GM12878 (cell line): Measurements from ENCODE around the gene CHRM5. TPM values are rescaled to one million over a fixed set of nuclear protein-coding genes. Genes with fewer than 3 reads are reported as not detected.

Experiments used
- ATAC-seq: fragments of 200-7000 bp; cut with Tn5 transposase; 3 replicates; pipeline ENCODE4 v1.9.1; 2020; ENCODE audit warnings: mild to moderate bottlenecking, moderate library complexity
- BruUV-seq: library from RNA; stranded (reverse); fragments of 400-500 nt; replicated peaks from 2 replicates; lab custom pipeline; 2021; lab: Mats Ljungman, UMichigan
- CTCF ChIA-PET: fragments of 300-600 bp; sonication (Branson Sonifier 250); formaldehyde crosslinking; extraction: SDS; loops from one replicate; lab custom pipeline; 2021; ENCODE audit warnings: inconsistent platforms; lab: Yijun Ruan, JAX
- POLR2A ChIA-PET: fragments of 350-600 bp; formaldehyde crosslinking; extraction: SDS; loops from one replicate; lab custom pipeline; 2021; ENCODE audit warnings: inconsistent platforms; lab: Charles Lee
- RAD21 ChIA-PET: fragments of 300-600 bp; sonication (Branson Sonifier 250); formaldehyde crosslinking; loops from one replicate; lab custom pipeline; 2023; ENCODE audit warnings: antibody characterized with exemption; ENCODE audit not compliant: unreplicated experiment; lab: Charles Lee
- SMC1A ChIA-PET: fragments of 300-600 bp; sonication (Branson Sonifier 250); formaldehyde crosslinking; loops from one replicate; lab custom pipeline; 2023; ENCODE audit not compliant: unreplicated experiment, uncharacterized antibody; lab: Charles Lee
- DNase-seq: peaks from one replicate; pipeline ENCODE4 v3.0.0-alpha.2; 2011; ENCODE audit warnings: low read depth, low spot score
- FAIRE-seq: peaks from 3 replicates; lab custom pipeline; 2011; peaks lifted over from hg19 to GRCh38; lab: Jason Lieb, UNC
- H2AFZ ChIP-seq: 2 replicates; pipeline ENCODE4 v1.6.0; 2011; ENCODE audit warnings: low read depth, low read length, control low read depth; ENCODE audit not compliant: control insufficient read depth
- H3K27ac ChIP-seq: 2 replicates; pipeline ENCODE4 v1.5.1; 2011; ENCODE audit warnings: control low read depth; ENCODE audit not compliant: control insufficient read depth, insufficient read depth
- H3K27me3 ChIP-seq, 2 experiments: replicated peaks in 1 of 2; 2 replicates each; pipeline versions ENCODE4 v1.6.0 to v1.6.1; 2011; ENCODE audit warnings: low read length in 1 of 2; ENCODE audit not compliant: control insufficient read depth in 2 of 2, insufficient read depth in 2 of 2
- H3K36me3 ChIP-seq, 2 experiments: 2 replicates each; pipeline ENCODE4 v1.5.1; 2011; ENCODE audit warnings: low read length in 1 of 2; ENCODE audit not compliant: control insufficient read depth in 2 of 2, insufficient read depth in 2 of 2
- H3K4me1 ChIP-seq: 2 replicates; pipeline ENCODE4 v1.6.1; 2011; ENCODE audit warnings: mild to moderate bottlenecking, low read length, moderate library complexity, mixed read lengths; ENCODE audit not compliant: control insufficient read depth, insufficient read depth
- H3K4me2 ChIP-seq: 2 replicates; pipeline ENCODE4 v1.6.0; 2011; ENCODE audit warnings: control low read depth; ENCODE audit not compliant: control insufficient read depth, insufficient read depth
- H3K4me3 ChIP-seq: fragments of 200-600 bp; sonication (generic); 2 replicates; pipeline ENCODE4 v1.5.1; 2016
- H3K79me2 ChIP-seq: 2 replicates; pipeline ENCODE4 v1.6.0; 2011; ENCODE audit warnings: low read length; ENCODE audit not compliant: control insufficient read depth, insufficient read depth
- H3K9ac ChIP-seq: 2 replicates; pipeline ENCODE4 v1.8.0; 2011; ENCODE audit warnings: low read length, control low read depth, mixed read lengths; ENCODE audit not compliant: control insufficient read depth, insufficient read depth
- H3K9me3 ChIP-seq: replicated peaks from 3 replicates; pipeline ENCODE4 v1.5.1; 2011; ENCODE audit warnings: mild to moderate bottlenecking, low read length; ENCODE audit not compliant: control insufficient read depth, insufficient read depth
- H4K20me1 ChIP-seq: 2 replicates; pipeline ENCODE4 v1.6.0; 2011; ENCODE audit not compliant: control insufficient read depth, insufficient read depth
- IKZF1 ChIP-seq: fragments of 450-650 bp; conservative IDR thresholded peaks from 2 replicates; pipeline ENCODE4 v1.6.1; 2017; ENCODE audit warnings: antibody characterized with exemption, mild to moderate bottlenecking
- IRF3 ChIP-seq: fragments of 450-650 bp; IDR thresholded peaks from 2 replicates; pipeline ENCODE4 v1.6.1; 2014; ENCODE audit warnings: mild to moderate bottlenecking
- MTA3 ChIP-seq: IDR thresholded peaks from 2 replicates; pipeline ENCODE4 v1.6.1; 2012; ENCODE audit warnings: low read length, inconsistent platforms, borderline replicate concordance
- NFIC ChIP-seq: IDR thresholded peaks from 2 replicates; pipeline ENCODE4 v1.6.1; 2012; ENCODE audit warnings: low read depth, mild to moderate bottlenecking, inconsistent platforms, low read length, moderate library complexity
- PAX5 ChIP-seq: IDR thresholded peaks from 2 replicates; pipeline ENCODE4 v1.6.1; 2011; ENCODE audit warnings: low read depth, low read length, borderline replicate concordance
- PBX3 ChIP-seq: IDR thresholded peaks from 2 replicates; pipeline ENCODE4 v1.6.1; 2011; ENCODE audit warnings: mild to moderate bottlenecking, low read depth, low read length, moderate library complexity; ENCODE audit not compliant: insufficient replicate concordance
- PML ChIP-seq: IDR thresholded peaks from 2 replicates; pipeline ENCODE4 v1.6.1; 2012; ENCODE audit warnings: low read length, inconsistent platforms
- POU2F2 ChIP-seq: IDR thresholded peaks from 3 replicates; pipeline ENCODE4 v1.6.1; 2011; ENCODE audit warnings: low read depth, mild to moderate bottlenecking, low read length, borderline replicate concordance
- SMAD1 ChIP-seq: fragments of 450-650 bp; IDR thresholded peaks from 2 replicates; pipeline ENCODE4 v1.6.1; 2018; ENCODE audit warnings: mild to moderate bottlenecking, low read depth; ENCODE audit not compliant: partially characterized antibody
- SPI1 ChIP-seq: IDR thresholded peaks from 2 replicates; pipeline ENCODE4 v1.6.1; 2011; ENCODE audit warnings: low read depth, mild to moderate bottlenecking, low read length, moderate library complexity, borderline replicate concordance; ENCODE audit not compliant: insufficient read depth
- SUZ12 ChIP-seq: fragments of 200-600 bp; sonication (generic); IDR thresholded peaks from one replicate; pipeline ENCODE4 v1.6.1; 2018; ENCODE audit warnings: antibody characterized with exemption, mild to moderate bottlenecking; ENCODE audit not compliant: unreplicated experiment
- WGBS: methylation state at CpG from one replicate; pipeline ENCODE4 v1.1.6; 2016; ENCODE audit warnings: low lambda C conversion rate; ENCODE audit not compliant: insufficient replicate concordance, insufficient coverage; ENCODE audit errors: missing lambda C conversion rate; 5-methylcytosine and 5-hydroxymethylcytosine counted together
- in situ Hi-C: fragments of 300-500 bp; cut with MboI; formaldehyde crosslinking; loops from 9 replicates; pipeline ENCODE4 v1.14.3; 2018; ENCODE audit warnings: mixed read lengths
- intact Hi-C: fragments of 100-400 bp; cut with micrococcal nuclease; formaldehyde crosslinking; loops from one replicate; pipeline ENCODE4 v1.14.2; 2022; ENCODE audit not compliant: unreplicated experiment
- polyA plus RNA-seq, 11 experiments: library from polyadenylated mRNA; depleted of rRNA in 4 of 11; unstranded in 6 of 11; stranded (reverse) in 5 of 11; fragments of >200 nt; fragmentation: Nextera tagmentation in 4 of 11; fragmentation: Illumina TruSeq in 1 of 11; extraction: Ambion mirVana in 4 of 11; extraction: Trizol in 1 of 11; gene quantifications; 1 replicate in 1 of 11; 2 replicates in 10 of 11; pipeline versions ENCODE4 v1.2.1 to v1.2.3, GENCODE V29; 2011 to 2016; ENCODE audit warnings: inconsistent platforms in 2 of 11, missing spikeins in 2 of 11, low read depth in 1 of 11
- total RNA-seq, 4 experiments: library from RNA; depleted of rRNA in 3 of 4; stranded (reverse); fragments of >200 nt in 3 of 4; fragmentation: Illumina TruSeq in 1 of 4; extraction: Trizol in 1 of 4; gene quantifications; 2 replicates each; pipeline versions ENCODE4 v1.2.1 to v1.2.3, GENCODE V29; 2013 to 2021
- TF ChIP-seq, protein P1 (sequence below): IDR thresholded peaks from 2 replicates; pipeline ENCODE4 v1.6.1; 2011; ENCODE audit warnings: borderline replicate concordance, low read depth, mild to moderate bottlenecking, moderate library complexity, low read length; ENCODE audit not compliant: insufficient read depth, poor library complexity, severe bottlenecking
- TF ChIP-seq, protein P2 (sequence below), 3 experiments: IDR thresholded peaks in 2 of 3; conservative IDR thresholded peaks in 1 of 3; 2 replicates each; pipeline ENCODE4 v1.5.1; 2011; ENCODE audit warnings: low read depth in 3 of 3, low read length in 3 of 3, mild to moderate bottlenecking in 3 of 3, control low read depth in 2 of 3, moderate library complexity in 2 of 3, inconsistent platforms in 1 of 3, mixed read lengths in 1 of 3; ENCODE audit not compliant: control insufficient read depth in 2 of 3, insufficient read depth in 1 of 3; ENCODE audit errors: extremely low read depth in 1 of 3

CHRM5 gene
- total and polyA plus RNA-seq, 10 of the 15 experiments (the other 5 are each of a cell fraction or from before 2014, with no cell fraction given): 0.01 to 0.10 (median 0.04) TPM; not detected in 6

- no peak for ATAC-seq
- RAD21 ChIA-PET: no interaction called here
- H3K36me3 ChIP-seq: no peaks in the 10 kb centered on the region
- TF ChIP-seq NFIC (no peak), SUZ12 (no peak), PAX5 (no peak), SPI1 (no peak), PML (no peak), MTA3 (no peak), IRF3 (no peak), PBX3 (no peak), POU2F2 (no peak), SMAD1 (no peak), IKZF1 (no peak)
- TF ChIP-seq, protein P1, sequence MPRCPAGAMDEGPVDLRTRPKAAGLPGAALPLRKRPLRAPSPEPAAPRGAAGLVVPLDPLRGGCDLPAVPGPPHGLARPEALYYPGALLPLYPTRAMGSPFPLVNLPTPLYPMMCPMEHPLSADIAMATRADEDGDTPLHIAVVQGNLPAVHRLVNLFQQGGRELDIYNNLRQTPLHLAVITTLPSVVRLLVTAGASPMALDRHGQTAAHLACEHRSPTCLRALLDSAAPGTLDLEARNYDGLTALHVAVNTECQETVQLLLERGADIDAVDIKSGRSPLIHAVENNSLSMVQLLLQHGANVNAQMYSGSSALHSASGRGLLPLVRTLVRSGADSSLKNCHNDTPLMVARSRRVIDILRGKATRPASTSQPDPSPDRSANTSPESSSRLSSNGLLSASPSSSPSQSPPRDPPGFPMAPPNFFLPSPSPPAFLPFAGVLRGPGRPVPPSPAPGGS: no peak
- TF ChIP-seq, protein P2, sequence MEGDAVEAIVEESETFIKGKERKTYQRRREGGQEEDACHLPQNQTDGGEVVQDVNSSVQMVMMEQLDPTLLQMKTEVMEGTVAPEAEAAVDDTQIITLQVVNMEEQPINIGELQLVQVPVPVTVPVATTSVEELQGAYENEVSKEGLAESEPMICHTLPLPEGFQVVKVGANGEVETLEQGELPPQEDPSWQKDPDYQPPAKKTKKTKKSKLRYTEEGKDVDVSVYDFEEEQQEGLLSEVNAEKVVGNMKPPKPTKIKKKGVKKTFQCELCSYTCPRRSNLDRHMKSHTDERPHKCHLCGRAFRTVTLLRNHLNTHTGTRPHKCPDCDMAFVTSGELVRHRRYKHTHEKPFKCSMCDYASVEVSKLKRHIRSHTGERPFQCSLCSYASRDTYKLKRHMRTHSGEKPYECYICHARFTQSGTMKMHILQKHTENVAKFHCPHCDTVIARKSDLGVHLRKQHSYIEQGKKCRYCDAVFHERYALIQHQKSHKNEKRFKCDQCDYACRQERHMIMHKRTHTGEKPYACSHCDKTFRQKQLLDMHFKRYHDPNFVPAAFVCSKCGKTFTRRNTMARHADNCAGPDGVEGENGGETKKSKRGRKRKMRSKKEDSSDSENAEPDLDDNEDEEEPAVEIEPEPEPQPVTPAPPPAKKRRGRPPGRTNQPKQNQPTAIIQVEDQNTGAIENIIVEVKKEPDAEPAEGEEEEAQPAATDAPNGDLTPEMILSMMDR (IDR thresholded peaks at IDR 0.05 in 2 of 3, conservative IDR thresholded peaks at IDR 0.05 in 1 of 3; ENCODE audit: control insufficient read depth in 2 of 3, extremely low read depth in 1 of 3, insufficient read depth in 1 of 3, low read depth in 3 of 3, low read length in 3 of 3): no peak
- no peak for FAIRE-seq
- no peak overlapping the region for H3K27ac ChIP-seq
- H3K9me3 ChIP-seq: no peaks in the 10 kb centered on the region
- no peak overlapping the region for H3K9ac ChIP-seq
- SMC1A ChIA-PET: no interaction called here
- H4K20me1 ChIP-seq: no peaks in the 10 kb centered on the region
- H3K4me2 ChIP-seq: no peak overlapping the region
- POLR2A ChIA-PET: interaction anchor here (0.5 kb wide), 1 partner anchor 511 kb away, joined by 5 read pairs; no protein-coding TSS in a partner anchor
- no TSS peak for BruUV-seq
- WGBS: 0% methylated on average over 1 of the region's 3 CpGs
- no peak overlapping the region for H3K4me3 ChIP-seq
- CTCF ChIA-PET: interaction anchor here (0.9 kb wide), 1 partner anchor 13 kb away, joined by 3 read pairs; no protein-coding TSS in a partner anchor
- no peak overlapping the region for H2AFZ ChIP-seq
- DNase-seq: no peak
- intact Hi-C loops: no loop called here
- in situ Hi-C loops: no loop called here
- no peaks in the 10 kb centered on the region for H3K79me2 ChIP-seq
- H3K4me1 ChIP-seq: no peaks in the 10 kb centered on the region
- H3K27me3 ChIP-seq: no peaks in the 10 kb centered on the region
Measured at GRCh38 chr15:33985751-33986150, 17.5 kb downstream of the CHRM5 start.
